ENCODE measurements around the gene USF3. TPM values are rescaled to one million over a fixed set of nuclear protein-coding genes. Genes with fewer than 3 reads are reported as not detected.

The USF3 gene
- total RNA-seq, 1 experiment from 2014 or later = 13.5 TPM

DNA sequence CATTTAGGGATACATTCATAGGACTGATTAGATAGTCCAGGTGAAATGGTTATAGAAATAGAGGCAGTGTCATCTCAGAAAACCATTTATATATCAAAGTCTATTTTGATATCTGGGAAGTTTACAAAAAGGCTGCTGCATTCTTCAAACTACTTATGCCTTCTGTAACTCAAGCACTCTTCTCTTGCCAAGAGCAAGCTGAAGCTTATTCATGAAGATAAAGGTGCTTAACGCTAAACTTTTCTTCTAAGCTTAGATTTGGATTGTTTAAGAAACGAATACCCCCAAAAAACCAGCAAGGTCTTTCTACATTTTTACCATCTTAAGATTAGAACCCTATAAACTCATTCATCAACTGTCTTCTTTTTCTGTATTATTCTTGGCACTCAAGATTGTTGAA, 23.3 kb upstream of the USF3 start:
- no peak for TF ChIP-seq EZH2phosphoT487 (IDR thresholded peaks at IDR 0.05; ENCODE audit: borderline replicate concordance)
- TF ChIP-seq POLR2AphosphoS5 (IDR thresholded peaks at IDR 0.05; ENCODE audit: low read depth, low read length) = no peak
- TF ChIP-seq EGR1 (IDR thresholded peaks at IDR 0.05; ENCODE audit: low read depth) = no peak
- TF ChIP-seq SIN3A (IDR thresholded peaks at IDR 0.05; ENCODE audit: low read depth) = no peak
- no peak for TF ChIP-seq EZH2 (IDR thresholded peaks at IDR 0.05)
- no peak for TF ChIP-seq POLR2A (IDR thresholded peaks at IDR 0.05; ENCODE audit: borderline replicate concordance, extremely low read depth, insufficient read depth, insufficient read length)
- no peak for TF ChIP-seq TCF7L2 (IDR thresholded peaks at IDR 0.05; ENCODE audit: borderline replicate concordance, extremely low read depth, insufficient read depth, insufficient read length)
- no peak for TF ChIP-seq RAD21 (IDR thresholded peaks at IDR 0.05; ENCODE audit: low read depth)
- no peak for TF ChIP-seq YY1 (IDR thresholded peaks at IDR 0.05; ENCODE audit: extremely low read depth, insufficient replicate concordance, low read depth, low read length)
- TF ChIP-seq, protein P1, sequence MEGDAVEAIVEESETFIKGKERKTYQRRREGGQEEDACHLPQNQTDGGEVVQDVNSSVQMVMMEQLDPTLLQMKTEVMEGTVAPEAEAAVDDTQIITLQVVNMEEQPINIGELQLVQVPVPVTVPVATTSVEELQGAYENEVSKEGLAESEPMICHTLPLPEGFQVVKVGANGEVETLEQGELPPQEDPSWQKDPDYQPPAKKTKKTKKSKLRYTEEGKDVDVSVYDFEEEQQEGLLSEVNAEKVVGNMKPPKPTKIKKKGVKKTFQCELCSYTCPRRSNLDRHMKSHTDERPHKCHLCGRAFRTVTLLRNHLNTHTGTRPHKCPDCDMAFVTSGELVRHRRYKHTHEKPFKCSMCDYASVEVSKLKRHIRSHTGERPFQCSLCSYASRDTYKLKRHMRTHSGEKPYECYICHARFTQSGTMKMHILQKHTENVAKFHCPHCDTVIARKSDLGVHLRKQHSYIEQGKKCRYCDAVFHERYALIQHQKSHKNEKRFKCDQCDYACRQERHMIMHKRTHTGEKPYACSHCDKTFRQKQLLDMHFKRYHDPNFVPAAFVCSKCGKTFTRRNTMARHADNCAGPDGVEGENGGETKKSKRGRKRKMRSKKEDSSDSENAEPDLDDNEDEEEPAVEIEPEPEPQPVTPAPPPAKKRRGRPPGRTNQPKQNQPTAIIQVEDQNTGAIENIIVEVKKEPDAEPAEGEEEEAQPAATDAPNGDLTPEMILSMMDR (IDR thresholded peaks at IDR 0.05 in 2 of 3, conservative IDR thresholded peaks at IDR 0.05 in 1 of 3; ENCODE audit: borderline replicate concordance in 1 of 3, insufficient read depth in 1 of 3, low read depth in 2 of 3, low read length in 2 of 3) = no peak
- no peak for TF ChIP-seq FOSL1 (IDR thresholded peaks at IDR 0.05; ENCODE audit: low read depth)
- TF ChIP-seq, protein P2, sequence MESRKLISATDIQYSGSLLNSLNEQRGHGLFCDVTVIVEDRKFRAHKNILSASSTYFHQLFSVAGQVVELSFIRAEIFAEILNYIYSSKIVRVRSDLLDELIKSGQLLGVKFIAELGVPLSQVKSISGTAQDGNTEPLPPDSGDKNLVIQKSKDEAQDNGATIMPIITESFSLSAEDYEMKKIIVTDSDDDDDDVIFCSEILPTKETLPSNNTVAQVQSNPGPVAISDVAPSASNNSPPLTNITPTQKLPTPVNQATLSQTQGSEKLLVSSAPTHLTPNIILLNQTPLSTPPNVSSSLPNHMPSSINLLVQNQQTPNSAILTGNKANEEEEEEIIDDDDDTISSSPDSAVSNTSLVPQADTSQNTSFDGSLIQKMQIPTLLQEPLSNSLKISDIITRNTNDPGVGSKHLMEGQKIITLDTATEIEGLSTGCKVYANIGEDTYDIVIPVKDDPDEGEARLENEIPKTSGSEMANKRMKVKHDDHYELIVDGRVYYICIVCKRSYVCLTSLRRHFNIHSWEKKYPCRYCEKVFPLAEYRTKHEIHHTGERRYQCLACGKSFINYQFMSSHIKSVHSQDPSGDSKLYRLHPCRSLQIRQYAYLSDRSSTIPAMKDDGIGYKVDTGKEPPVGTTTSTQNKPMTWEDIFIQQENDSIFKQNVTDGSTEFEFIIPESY (IDR thresholded peaks at IDR 0.05; ENCODE audit: extremely low read depth, insufficient replicate concordance, low read length) = no peak
- TF ChIP-seq, protein P3, sequence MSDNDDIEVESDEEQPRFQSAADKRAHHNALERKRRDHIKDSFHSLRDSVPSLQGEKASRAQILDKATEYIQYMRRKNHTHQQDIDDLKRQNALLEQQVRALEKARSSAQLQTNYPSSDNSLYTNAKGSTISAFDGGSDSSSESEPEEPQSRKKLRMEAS (IDR thresholded peaks at IDR 0.05) = no peak
- TF ChIP-seq, protein P4, sequence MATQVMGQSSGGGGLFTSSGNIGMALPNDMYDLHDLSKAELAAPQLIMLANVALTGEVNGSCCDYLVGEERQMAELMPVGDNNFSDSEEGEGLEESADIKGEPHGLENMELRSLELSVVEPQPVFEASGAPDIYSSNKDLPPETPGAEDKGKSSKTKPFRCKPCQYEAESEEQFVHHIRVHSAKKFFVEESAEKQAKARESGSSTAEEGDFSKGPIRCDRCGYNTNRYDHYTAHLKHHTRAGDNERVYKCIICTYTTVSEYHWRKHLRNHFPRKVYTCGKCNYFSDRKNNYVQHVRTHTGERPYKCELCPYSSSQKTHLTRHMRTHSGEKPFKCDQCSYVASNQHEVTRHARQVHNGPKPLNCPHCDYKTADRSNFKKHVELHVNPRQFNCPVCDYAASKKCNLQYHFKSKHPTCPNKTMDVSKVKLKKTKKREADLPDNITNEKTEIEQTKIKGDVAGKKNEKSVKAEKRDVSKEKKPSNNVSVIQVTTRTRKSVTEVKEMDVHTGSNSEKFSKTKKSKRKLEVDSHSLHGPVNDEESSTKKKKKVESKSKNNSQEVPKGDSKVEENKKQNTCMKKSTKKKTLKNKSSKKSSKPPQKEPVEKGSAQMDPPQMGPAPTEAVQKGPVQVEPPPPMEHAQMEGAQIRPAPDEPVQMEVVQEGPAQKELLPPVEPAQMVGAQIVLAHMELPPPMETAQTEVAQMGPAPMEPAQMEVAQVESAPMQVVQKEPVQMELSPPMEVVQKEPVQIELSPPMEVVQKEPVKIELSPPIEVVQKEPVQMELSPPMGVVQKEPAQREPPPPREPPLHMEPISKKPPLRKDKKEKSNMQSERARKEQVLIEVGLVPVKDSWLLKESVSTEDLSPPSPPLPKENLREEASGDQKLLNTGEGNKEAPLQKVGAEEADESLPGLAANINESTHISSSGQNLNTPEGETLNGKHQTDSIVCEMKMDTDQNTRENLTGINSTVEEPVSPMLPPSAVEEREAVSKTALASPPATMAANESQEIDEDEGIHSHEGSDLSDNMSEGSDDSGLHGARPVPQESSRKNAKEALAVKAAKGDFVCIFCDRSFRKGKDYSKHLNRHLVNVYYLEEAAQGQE (IDR thresholded peaks at IDR 0.05; ENCODE audit: low read depth) = no peak
- TF ChIP-seq, protein P5, sequence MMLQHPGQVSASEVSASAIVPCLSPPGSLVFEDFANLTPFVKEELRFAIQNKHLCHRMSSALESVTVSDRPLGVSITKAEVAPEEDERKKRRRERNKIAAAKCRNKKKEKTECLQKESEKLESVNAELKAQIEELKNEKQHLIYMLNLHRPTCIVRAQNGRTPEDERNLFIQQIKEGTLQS (IDR thresholded peaks at IDR 0.05) = no peak
- TF ChIP-seq CEBPB (IDR thresholded peaks at IDR 0.05; ENCODE audit: low read depth) = no peak
- no peak for TF ChIP-seq ZNF274 (IDR thresholded peaks at IDR 0.05; ENCODE audit: low read depth, low read length)
- no peak for TF ChIP-seq CBX3 (IDR thresholded peaks at IDR 0.05; ENCODE audit: low read depth)
- no peak for TF ChIP-seq SRF (IDR thresholded peaks at IDR 0.05; ENCODE audit: low read depth)
- no peak for TF ChIP-seq JUND (IDR thresholded peaks at IDR 0.05)
- no peak overlapping the region for H3K4me3 ChIP-seq (replicated peaks in 1 of 2; ENCODE audit: low read depth in 1 of 2, low read length in 2 of 2)
- H3K9me3 ChIP-seq (ENCODE audit: control insufficient read depth in 1 of 2, insufficient read depth in 1 of 2, low read depth in 1 of 2, low read length in 2 of 2) = no peaks in the 10 kb centered on the region
- H3K27me3 ChIP-seq (ENCODE audit: insufficient read depth, low read length) = no peaks in the 10 kb centered on the region
- H3K4me1 ChIP-seq (ENCODE audit: control insufficient read depth in 1 of 2, insufficient read depth in 2 of 2, low read length in 2 of 2) = no peaks in the 10 kb centered on the region
- no peak overlapping the region for H3K27ac ChIP-seq (ENCODE audit: low read depth, low read length)
- ChIA-PET POLR2A (no interaction called here), RAD21 (ENCODE audit: low non-redundant PET in 1 of 2, low total read pairs in 2 of 2, uncharacterized antibody in 2 of 2, unreplicated experiment in 2 of 2) (no interaction called here), CTCF (no interaction called here)
- H3K9ac ChIP-seq (ENCODE audit: low read length) = no peak overlapping the region
- DNase-seq (ENCODE audit: low read depth, low spot score) (no peak), ATAC-seq (no peak)
- peaks cover 36% of the 10 kb centered on the region for H3K79me2 ChIP-seq (ENCODE audit: insufficient read depth, low read length)
- peaks cover 32 to 51% of the 10 kb centered on the region in 2 experiments for H3K36me3 ChIP-seq (ENCODE audit: control insufficient read depth in 1 of 2, insufficient read depth in 2 of 2, low read length in 2 of 2)
- H4K20me1 ChIP-seq (ENCODE audit: insufficient read depth) = peaks cover 26% of the 10 kb centered on the region
- no peaks in the 10 kb centered on the region for H3K9me2 ChIP-seq (ENCODE audit: insufficient read depth)
- BruUV-seq (replicated peaks) = no TSS peak
- intact Hi-C loops (cut with micrococcal nuclease) = no loop called here
- H2AFZ ChIP-seq (ENCODE audit: low read depth, low read length, poor library complexity, severe bottlenecking) = no peak overlapping the region
- no peak overlapping the region for H3K4me2 ChIP-seq (ENCODE audit: low read length)
